Activated CD4-positive, alpha-beta T cell treated with anti-CD3 and anti-CD28 coated beads, Interleukin-2, amount 10 ng/mL, durations not matched to agents 7 days and 5 days (primary cell): ENCODE data around the gene ZNF521. TPM values are rescaled to one million over a fixed set of nuclear protein-coding genes. Genes with fewer than 3 reads are reported as not detected.

Experiments used
- CTCF ChIA-PET: fragments of 350-600 bp; sonication (Branson Sonifier 250); formaldehyde crosslinking; loops from one replicate; lab custom pipeline; 2021; ENCODE audit warnings: antibody characterized with exemption; lab: Charles Lee
- POLR2A ChIA-PET: fragments of 350-600 bp; sonication (Branson Sonifier 250); formaldehyde crosslinking; loops from one replicate; lab custom pipeline; 2021; ENCODE audit warnings: antibody characterized with exemption; lab: Charles Lee
- DNase-seq: peaks from one replicate; pipeline ENCODE4 v3.0.0-alpha.2; 2020
- H3K27ac Mint-ChIP-seq: one replicate; pipeline ENCODE4 v1.8.0; 2021; ENCODE audit warnings: mild to moderate bottlenecking, moderate library complexity, mixed read lengths
- H3K27me3 Mint-ChIP-seq: one replicate; pipeline ENCODE4 v1.8.0; 2021; ENCODE audit warnings: mixed read lengths
- H3K36me3 Mint-ChIP-seq: one replicate; pipeline ENCODE4 v1.8.0; 2021; ENCODE audit warnings: low read depth, mixed read lengths
- H3K4me1 Mint-ChIP-seq: one replicate; pipeline ENCODE4 v1.8.0; 2021; ENCODE audit warnings: mixed read lengths
- H3K4me3 Mint-ChIP-seq: one replicate; pipeline ENCODE4 v1.8.0; 2021; ENCODE audit warnings: mild to moderate bottlenecking, moderate library complexity, mixed read lengths
- H3K9me3 Mint-ChIP-seq: one replicate; pipeline ENCODE4 v1.8.0; 2021; ENCODE audit warnings: mixed read lengths
- total RNA-seq, 2 experiments: library from RNA; stranded (reverse); gene quantifications; one replicate each; pipeline ENCODE4 v1.2.3, GENCODE V29; 2021

ZNF521 gene
- total RNA-seq, 2 experiments from 2014 or later, result not detected

GRCh38 chr18:25327584-25327983, 24.4 kb downstream of the ZNF521 start:
- Mint-ChIP-seq H3K4me3 (no peak overlapping the region), H3K36me3 (no peaks in the 10 kb centered on the region), H3K27ac (no peak overlapping the region), H3K9me3 (no peaks in the 10 kb centered on the region), H3K4me1 (no peaks in the 10 kb centered on the region), H3K27me3 (peaks cover under 1% of the 10 kb centered on the region)
- no peak for DNase-seq
- ChIA-PET CTCF (no interaction called here), POLR2A (no interaction called here)

- Mint-ChIP-seq H3K9me3 (no peaks in the 10 kb centered on the region), H3K36me3 (no peaks in the 10 kb centered on the region), H3K27me3 (no peaks in the 10 kb centered on the region), H3K4me3 (no peak overlapping the region), H3K4me1 (no peaks in the 10 kb centered on the region), H3K27ac (no peak overlapping the region)
- DNase-seq, result no peak
- ChIA-PET POLR2A (no interaction called here), CTCF (no interaction called here)
Observed at GRCh38 chr18:25326361-25326952, 25.5 kb downstream of the ZNF521 start.

- Mint-ChIP-seq H3K4me1 (no peaks in the 10 kb centered on the region), H3K9me3 (no peaks in the 10 kb centered on the region), H3K27ac (no peak overlapping the region), H3K27me3 (no peaks in the 10 kb centered on the region), H3K36me3 (no peaks in the 10 kb centered on the region), H3K4me3 (no peak overlapping the region)
- no peak for DNase-seq
- ChIA-PET CTCF (interaction anchor here (0.5 kb wide), 1 partner anchor 505 kb away, joined by 3 read pairs; no protein-coding TSS in a partner anchor), POLR2A (no interaction called here)
Observed at GRCh38 chr18:25322806-25323205, 29.2 kb downstream of the ZNF521 start.

- ChIA-PET POLR2A (no interaction called here), CTCF (no interaction called here)
- no peak for DNase-seq
- no peak overlapping the region for H3K4me3 Mint-ChIP-seq
- peaks cover 3% of the 10 kb centered on the region for H3K27me3 Mint-ChIP-seq
- no peaks in the 10 kb centered on the region for H3K9me3 Mint-ChIP-seq
- no peaks in the 10 kb centered on the region for H3K4me1 Mint-ChIP-seq
- H3K36me3 Mint-ChIP-seq, result no peaks in the 10 kb centered on the region
- no peak overlapping the region for H3K27ac Mint-ChIP-seq
Observed at GRCh38 chr18:25316381-25317018, 35.5 kb downstream of the ZNF521 start.

GRCh38 chr18:25314838-25315190, 37.2 kb downstream of the ZNF521 start:
- CTCF ChIA-PET, result no interaction called here

GRCh38 chr18:25314151-25314837, 37.7 kb downstream of the ZNF521 start:
- CTCF ChIA-PET, result no interaction called here
- Mint-ChIP-seq H3K9me3 (no peaks in the 10 kb centered on the region), H3K36me3 (no peaks in the 10 kb centered on the region), H3K4me3 (no peak overlapping the region), H3K27ac (no peak overlapping the region), H3K27me3 (peaks cover 3% of the 10 kb centered on the region), H3K4me1 (no peaks in the 10 kb centered on the region)
- no peak for DNase-seq
- POLR2A ChIA-PET, result no interaction called here

More at GRCh38 chr18:25314838-25315190, 37.2 kb downstream of the ZNF521 start:
- no peaks in the 10 kb centered on the region for H3K4me1 Mint-ChIP-seq
- H3K27me3 Mint-ChIP-seq, result peaks cover 3% of the 10 kb centered on the region
- DNase-seq, result no peak
- POLR2A ChIA-PET, result no interaction called here
- H3K27ac Mint-ChIP-seq, result no peak overlapping the region
- H3K9me3 Mint-ChIP-seq, result no peaks in the 10 kb centered on the region
- no peaks in the 10 kb centered on the region for H3K36me3 Mint-ChIP-seq
- H3K4me3 Mint-ChIP-seq, result no peak overlapping the region

- H3K27me3 Mint-ChIP-seq, result peaks cover 3% of the 10 kb centered on the region
- no peak for DNase-seq
- no peaks in the 10 kb centered on the region for H3K36me3 Mint-ChIP-seq
- ChIA-PET POLR2A (no interaction called here), CTCF (no interaction called here)
- no peaks in the 10 kb centered on the region for H3K4me1 Mint-ChIP-seq
- H3K4me3 Mint-ChIP-seq, result no peak overlapping the region
- no peaks in the 10 kb centered on the region for H3K9me3 Mint-ChIP-seq
- H3K27ac Mint-ChIP-seq, result no peak overlapping the region
Observed at GRCh38 chr18:25313268-25313667, 38.7 kb downstream of the ZNF521 start.

- no peak overlapping the region for H3K27ac Mint-ChIP-seq
- DNase-seq, result no peak
- no peaks in the 10 kb centered on the region for H3K36me3 Mint-ChIP-seq
- ChIA-PET POLR2A (no interaction called here), CTCF (no interaction called here)
- H3K4me1 Mint-ChIP-seq, result no peaks in the 10 kb centered on the region
- H3K27me3 Mint-ChIP-seq, result peaks cover 3% of the 10 kb centered on the region
- no peak overlapping the region for H3K4me3 Mint-ChIP-seq
- H3K9me3 Mint-ChIP-seq, result no peaks in the 10 kb centered on the region
Observed at GRCh38 chr18:25310045-25310444, 41.9 kb downstream of the ZNF521 start.

GRCh38 chr18:25308381-25308780, 43.6 kb downstream of the ZNF521 start:
- no peak overlapping the region for H3K27ac Mint-ChIP-seq
- no peak for DNase-seq
- CTCF ChIA-PET, result no interaction called here
- H3K27me3 Mint-ChIP-seq, result no peaks in the 10 kb centered on the region
- no peaks in the 10 kb centered on the region for H3K4me1 Mint-ChIP-seq
- POLR2A ChIA-PET, result no interaction called here
- H3K9me3 Mint-ChIP-seq, result no peaks in the 10 kb centered on the region
- no peaks in the 10 kb centered on the region for H3K36me3 Mint-ChIP-seq
- no peak overlapping the region for H3K4me3 Mint-ChIP-seq

- no peak overlapping the region for H3K27ac Mint-ChIP-seq
- no peaks in the 10 kb centered on the region for H3K27me3 Mint-ChIP-seq
- H3K9me3 Mint-ChIP-seq, result no peaks in the 10 kb centered on the region
- H3K36me3 Mint-ChIP-seq, result no peaks in the 10 kb centered on the region
- H3K4me1 Mint-ChIP-seq, result no peaks in the 10 kb centered on the region
- DNase-seq, result no peak
- ChIA-PET POLR2A (no interaction called here), CTCF (no interaction called here)
- H3K4me3 Mint-ChIP-seq, result no peak overlapping the region
Observed at GRCh38 chr18:25307192-25307591, 44.8 kb downstream of the ZNF521 start.

- ChIA-PET POLR2A (no interaction called here), CTCF (interaction anchor here (0.5 kb wide), 1 partner anchor 199 kb away, joined by 3 read pairs; no protein-coding TSS in a partner anchor)
- Mint-ChIP-seq H3K36me3 (no peaks in the 10 kb centered on the region), H3K9me3 (no peaks in the 10 kb centered on the region), H3K4me1 (no peaks in the 10 kb centered on the region), H3K27me3 (no peaks in the 10 kb centered on the region), H3K27ac (no peak overlapping the region), H3K4me3 (no peak overlapping the region)
- DNase-seq, result no peak
Observed at GRCh38 chr18:25306671-25307070, 45.3 kb downstream of the ZNF521 start.

GRCh38 chr18:25305584-25305983, 46.4 kb downstream of the ZNF521 start:
- ChIA-PET POLR2A (no interaction called here), CTCF (no interaction called here)
- no peak for DNase-seq
- Mint-ChIP-seq H3K36me3 (no peaks in the 10 kb centered on the region), H3K27me3 (no peaks in the 10 kb centered on the region), H3K9me3 (no peaks in the 10 kb centered on the region), H3K4me3 (no peak overlapping the region), H3K27ac (no peak overlapping the region), H3K4me1 (no peaks in the 10 kb centered on the region)

GRCh38 chr18:25300492-25300891, 51.5 kb downstream of the ZNF521 start:
- Mint-ChIP-seq H3K36me3 (no peaks in the 10 kb centered on the region), H3K27me3 (no peaks in the 10 kb centered on the region), H3K4me3 (no peak overlapping the region), H3K9me3 (no peaks in the 10 kb centered on the region), H3K4me1 (no peaks in the 10 kb centered on the region), H3K27ac (no peak overlapping the region)
- CTCF ChIA-PET, result no interaction called here
- no peak for DNase-seq
- POLR2A ChIA-PET, result no interaction called here
